ENCODE measurements around the gene UXT. TPM values are rescaled to one million over a fixed set of nuclear protein-coding genes. Genes with fewer than 3 reads are reported as not detected.

Gene UXT
- total RNA-seq, 1 donor from 2014 or later: 87.5 TPM

- DNase-seq (ENCODE audit: extremely low spot score, unreplicated experiment): no peak
- no peaks in the 10 kb centered on the region for H3K4me1 Mint-ChIP-seq (ENCODE audit: unreplicated experiment)
- no peak overlapping the region for H3K27ac Mint-ChIP-seq
- peaks cover 56% of the 10 kb centered on the region for H3K27me3 Mint-ChIP-seq
- peak overlapping the region; percentile 45 for H3K4me3 Mint-ChIP-seq
- H3K9me3 Mint-ChIP-seq: no peaks in the 10 kb centered on the region
- no peaks in the 10 kb centered on the region for H3K36me3 Mint-ChIP-seq
- TF ChIP-seq, protein P1, sequence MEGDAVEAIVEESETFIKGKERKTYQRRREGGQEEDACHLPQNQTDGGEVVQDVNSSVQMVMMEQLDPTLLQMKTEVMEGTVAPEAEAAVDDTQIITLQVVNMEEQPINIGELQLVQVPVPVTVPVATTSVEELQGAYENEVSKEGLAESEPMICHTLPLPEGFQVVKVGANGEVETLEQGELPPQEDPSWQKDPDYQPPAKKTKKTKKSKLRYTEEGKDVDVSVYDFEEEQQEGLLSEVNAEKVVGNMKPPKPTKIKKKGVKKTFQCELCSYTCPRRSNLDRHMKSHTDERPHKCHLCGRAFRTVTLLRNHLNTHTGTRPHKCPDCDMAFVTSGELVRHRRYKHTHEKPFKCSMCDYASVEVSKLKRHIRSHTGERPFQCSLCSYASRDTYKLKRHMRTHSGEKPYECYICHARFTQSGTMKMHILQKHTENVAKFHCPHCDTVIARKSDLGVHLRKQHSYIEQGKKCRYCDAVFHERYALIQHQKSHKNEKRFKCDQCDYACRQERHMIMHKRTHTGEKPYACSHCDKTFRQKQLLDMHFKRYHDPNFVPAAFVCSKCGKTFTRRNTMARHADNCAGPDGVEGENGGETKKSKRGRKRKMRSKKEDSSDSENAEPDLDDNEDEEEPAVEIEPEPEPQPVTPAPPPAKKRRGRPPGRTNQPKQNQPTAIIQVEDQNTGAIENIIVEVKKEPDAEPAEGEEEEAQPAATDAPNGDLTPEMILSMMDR (conservative IDR thresholded peaks at IDR 0.05): no peak
These were observed 38.7 kb downstream of the UXT start for GRCh38 chrX:47620303-47620685.

DNA sequence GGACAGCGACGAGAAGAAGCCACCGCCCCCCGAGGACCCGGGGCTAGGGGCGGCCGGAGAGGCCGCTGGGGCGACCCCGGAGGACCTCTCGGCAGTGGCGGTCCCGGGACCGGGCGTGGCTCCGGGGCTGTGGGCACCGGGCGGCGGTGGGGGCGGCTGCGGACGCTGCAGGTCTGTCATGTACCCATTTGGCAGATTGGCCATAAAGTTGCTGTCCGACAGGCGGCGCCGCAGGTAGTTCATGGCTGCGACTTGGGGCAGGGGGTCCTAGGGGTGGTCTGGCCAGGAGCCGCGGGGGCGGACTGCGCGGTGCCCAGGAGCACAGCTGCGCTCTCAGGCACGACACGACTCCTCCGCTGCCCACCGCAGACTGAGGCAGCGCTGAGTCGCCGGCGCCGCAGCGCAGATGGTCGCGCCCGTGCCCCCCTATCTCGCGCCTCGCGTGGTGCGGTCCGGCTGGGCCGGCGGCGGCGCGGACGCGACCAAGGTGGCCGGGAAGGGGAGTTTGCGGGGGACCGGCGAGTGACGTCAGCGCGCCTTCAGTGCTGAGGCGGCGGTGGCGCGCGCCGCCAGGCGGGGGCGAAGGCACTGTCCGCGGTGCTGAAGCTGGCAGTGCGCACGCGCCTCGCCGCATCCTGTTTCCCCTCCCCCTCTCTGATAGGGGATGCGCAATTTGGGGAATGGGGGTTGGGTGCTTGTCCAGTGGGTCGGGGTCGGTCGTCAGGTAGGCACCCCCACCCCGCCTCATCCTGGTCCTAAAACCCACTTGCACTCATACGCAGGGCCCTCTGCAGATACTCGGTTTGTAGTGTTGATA lies 39.3 kb downstream of the UXT start, which contains the start of gene SYN1:
SYN1 (minus strand) TSS at position 372 of the 817 bp plus-strand sequence; CDS start at position 243, 129 bp downstream.
- Mint-ChIP-seq H3K9me3 (no peaks in the 10 kb centered on the region), H3K36me3 (no peaks in the 10 kb centered on the region), H3K27ac (no peak within 1 kb of the TSS), H3K4me3 (peak within 1 kb of the TSS; percentile 69), H3K4me1 (ENCODE audit: unreplicated experiment) (no peaks in the 10 kb centered on the region), H3K27me3 (peaks cover 52% of the 10 kb centered on the region)
- DNase-seq (ENCODE audit: extremely low spot score, unreplicated experiment): peak; percentile 87
- TF ChIP-seq, protein P1 (conservative IDR thresholded peaks at IDR 0.05): peak; percentile 19

GRCh38 chrX:47618923-47619485 lies 40.0 kb downstream of the UXT start:
- DNase-seq (ENCODE audit: extremely low spot score, unreplicated experiment): no peak
- Mint-ChIP-seq H3K36me3 (no peaks in the 10 kb centered on the region), H3K9me3 (no peaks in the 10 kb centered on the region), H3K27me3 (peaks cover 52% of the 10 kb centered on the region), H3K4me3 (peak overlapping the region; percentile 69), H3K27ac (no peak overlapping the region), H3K4me1 (ENCODE audit: unreplicated experiment) (no peaks in the 10 kb centered on the region)
- TF ChIP-seq, protein P1 (conservative IDR thresholded peaks at IDR 0.05): no peak

DNA sequence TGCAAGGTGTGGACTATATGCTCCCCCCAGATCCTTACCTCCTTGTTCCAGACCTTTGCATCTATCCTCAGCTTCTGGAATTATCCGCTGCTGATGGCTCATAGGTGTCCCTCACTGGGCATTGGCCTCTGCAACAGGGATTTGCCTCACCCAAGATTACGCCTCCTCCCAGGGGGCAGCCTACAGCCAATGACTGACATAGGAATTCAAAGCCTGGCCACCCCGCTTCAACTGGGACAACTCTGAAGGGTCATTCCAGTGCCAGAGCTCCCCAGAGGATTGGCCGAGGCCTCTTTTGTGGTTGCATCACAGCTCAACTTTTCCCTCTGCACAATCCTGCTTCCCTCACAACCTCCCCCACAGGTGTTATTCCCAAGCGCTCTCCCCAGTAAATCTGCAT lies 44.4 kb downstream of the UXT start:
- TF ChIP-seq, protein P1 (conservative IDR thresholded peaks at IDR 0.05): no peak
- H3K9me3 Mint-ChIP-seq: peaks cover 4% of the 10 kb centered on the region
- no peak overlapping the region for H3K4me3 Mint-ChIP-seq
- H3K36me3 Mint-ChIP-seq: no peaks in the 10 kb centered on the region
- peaks cover 26% of the 10 kb centered on the region for H3K27me3 Mint-ChIP-seq
- no peaks in the 10 kb centered on the region for H3K4me1 Mint-ChIP-seq (ENCODE audit: unreplicated experiment)
- no peak for DNase-seq (ENCODE audit: extremely low spot score, unreplicated experiment)
- no peak overlapping the region for H3K27ac Mint-ChIP-seq

- no peak overlapping the region for H3K27ac Mint-ChIP-seq
- no peak for DNase-seq (ENCODE audit: extremely low spot score, unreplicated experiment)
These were observed 45.9 kb downstream of the UXT start for GRCh38 chrX:47613082-47613481.

More at GRCh38 chrX:47613082-47613481, 45.9 kb downstream of the UXT start:
- Mint-ChIP-seq H3K9me3 (peaks cover 4% of the 10 kb centered on the region), H3K27me3 (peaks cover 16% of the 10 kb centered on the region), H3K4me3 (no peak overlapping the region), H3K36me3 (no peaks in the 10 kb centered on the region), H3K4me1 (ENCODE audit: unreplicated experiment) (peaks cover 3% of the 10 kb centered on the region)
- TF ChIP-seq, protein P1 (conservative IDR thresholded peaks at IDR 0.05): no peak

Data from type B pancreatic cell (in vitro differentiated cells).